Measurements from ENCODE around the gene LSAMP. TPM values are rescaled to one million over a fixed set of nuclear protein-coding genes. Genes with fewer than 3 reads are reported as not detected.

Gene LSAMP
- total and polyA plus RNA-seq, 2 donors (not counting 1 experiment from before 2014, with no cell fraction given): not detected

DNA sequence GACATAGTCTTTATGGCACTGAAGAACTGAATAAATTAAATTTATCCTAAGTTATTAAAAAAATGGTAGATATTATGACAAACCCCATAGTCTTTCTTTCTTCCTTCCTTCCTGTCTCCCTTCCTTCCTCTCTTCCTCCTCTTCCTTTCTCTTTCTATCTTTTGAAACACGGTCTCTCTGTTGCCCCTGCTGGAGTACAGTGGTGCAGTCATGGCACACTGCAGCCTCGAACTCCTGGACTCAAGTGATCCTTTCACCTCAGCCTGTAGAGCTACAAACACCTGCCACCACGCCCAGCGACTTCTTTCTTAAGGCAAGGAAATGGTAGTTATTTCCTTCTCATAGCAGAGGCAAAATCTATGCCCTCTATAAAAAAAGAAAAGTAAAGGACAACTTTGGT is 467.4 kb downstream of the LSAMP start:
- H3K27ac ChIP-seq (ENCODE audit: low read length in 2 of 2): no peak overlapping the region
- Mint-ChIP-seq H3K27me3 (no peaks in the 10 kb centered on the region), H3K27ac (no peak overlapping the region), H3K4me3 (no peak overlapping the region), H3K9me3 (ENCODE audit: insufficient read depth) (no peaks in the 10 kb centered on the region), H3K4me1 (peaks cover 2% of the 10 kb centered on the region)
- H3K4me2 ChIP-seq (replicated peaks; ENCODE audit: low read depth, low read length, poor library complexity, severe bottlenecking): no peak overlapping the region
- no peak for TF ChIP-seq CTCF (IDR thresholded peaks at IDR 0.05)
- CTCF ChIA-PET: no interaction called here
- H3K9me3 ChIP-seq (ENCODE audit: control extremely low read depth in 1 of 3, control insufficient read depth in 2 of 3, insufficient read depth in 1 of 3, low read length in 2 of 3): no peaks in the 10 kb centered on the region
- intact Hi-C loops (cut with micrococcal nuclease): no loop called here
- no peaks in the 10 kb centered on the region for H3K4me1 ChIP-seq (ENCODE audit: control insufficient read depth in 2 of 2, insufficient read depth in 2 of 2, low read length in 2 of 2)
- DNase-seq: no peak
- no peak for ATAC-seq (ENCODE audit: low read depth)
- H3K79me2 ChIP-seq (ENCODE audit: control insufficient read depth, insufficient read depth, low read length): no peaks in the 10 kb centered on the region
- no peaks in the 10 kb centered on the region for H4K20me1 ChIP-seq (ENCODE audit: control insufficient read depth, insufficient read depth, low read length, poor library complexity, severe bottlenecking)
- 67% methylated on average over 1 of the region's 4 CpGs for WGBS (ENCODE audit: insufficient coverage)
- no peaks in the 10 kb centered on the region for H3K27me3 ChIP-seq (replicated peaks in 1 of 4; ENCODE audit: control extremely low read depth in 1 of 4, control insufficient read depth in 3 of 4, insufficient read depth in 4 of 4, low read length in 3 of 4)
- H3K4me3 ChIP-seq (ENCODE audit: control extremely low read depth in 1 of 5, extremely low read depth in 1 of 5, insufficient read depth in 1 of 5, low read depth in 2 of 5, low read length in 4 of 5): no peak overlapping the region
- H2AFZ ChIP-seq (ENCODE audit: insufficient read depth, low read depth, low read length, poor library complexity, severe bottlenecking): no peak overlapping the region
- POLR2A ChIA-PET: no interaction called here
- no peak overlapping the region for H3K9ac ChIP-seq (ENCODE audit: low read length)
- H3K36me3 ChIP-seq (replicated peaks in 1 of 2; ENCODE audit: control extremely low read depth in 1 of 2, control insufficient read depth in 1 of 2, extremely low read depth in 1 of 2, insufficient read depth in 2 of 2, low read length in 1 of 2): no peaks in the 10 kb centered on the region

- POLR2A ChIA-PET: no interaction called here
- H3K4me3 ChIP-seq (ENCODE audit: control extremely low read depth in 1 of 5, extremely low read depth in 1 of 5, insufficient read depth in 1 of 5, low read depth in 2 of 5, low read length in 4 of 5): no peak overlapping the region
- H3K79me2 ChIP-seq (ENCODE audit: control insufficient read depth, insufficient read depth, low read length): no peaks in the 10 kb centered on the region
- Mint-ChIP-seq H3K4me3 (no peak overlapping the region), H3K27ac (no peak overlapping the region), H3K4me1 (no peaks in the 10 kb centered on the region), H3K9me3 (ENCODE audit: insufficient read depth) (no peaks in the 10 kb centered on the region), H3K27me3 (no peaks in the 10 kb centered on the region)
- CTCF ChIA-PET: no interaction called here
- H3K4me1 ChIP-seq (ENCODE audit: control insufficient read depth in 2 of 2, insufficient read depth in 2 of 2, low read length in 2 of 2): no peaks in the 10 kb centered on the region
- no peaks in the 10 kb centered on the region for H3K27me3 ChIP-seq (replicated peaks in 1 of 4; ENCODE audit: control extremely low read depth in 1 of 4, control insufficient read depth in 3 of 4, insufficient read depth in 4 of 4, low read length in 3 of 4)
- no peak overlapping the region for H3K27ac ChIP-seq (ENCODE audit: low read length in 2 of 2)
- TF ChIP-seq EZH2 (IDR thresholded peaks at IDR 0.05; ENCODE audit: borderline replicate concordance, insufficient read depth, low read depth, low read length, poor library complexity, severe bottlenecking) (no peak), CTCF (IDR thresholded peaks at IDR 0.05) (no peak)
- no peaks in the 10 kb centered on the region for H3K36me3 ChIP-seq (replicated peaks in 1 of 2; ENCODE audit: control extremely low read depth in 1 of 2, control insufficient read depth in 1 of 2, extremely low read depth in 1 of 2, insufficient read depth in 2 of 2, low read length in 1 of 2)
- H3K4me2 ChIP-seq (replicated peaks; ENCODE audit: low read depth, low read length, poor library complexity, severe bottlenecking): no peak overlapping the region
- no peak overlapping the region for H2AFZ ChIP-seq (ENCODE audit: insufficient read depth, low read depth, low read length, poor library complexity, severe bottlenecking)
- DNase-seq (no peak), ATAC-seq (ENCODE audit: low read depth) (no peak)
- intact Hi-C loops (cut with micrococcal nuclease): no loop called here
- H4K20me1 ChIP-seq (ENCODE audit: control insufficient read depth, insufficient read depth, low read length, poor library complexity, severe bottlenecking): no peaks in the 10 kb centered on the region
- H3K9me3 ChIP-seq (ENCODE audit: control extremely low read depth in 1 of 3, control insufficient read depth in 2 of 3, insufficient read depth in 1 of 3, low read length in 2 of 3): no peaks in the 10 kb centered on the region
- H3K9ac ChIP-seq (ENCODE audit: low read length): no peak overlapping the region
- 84% methylated on average over 1 of the region's 1 CpG for WGBS (ENCODE audit: insufficient coverage)
These were observed 469.5 kb downstream of the LSAMP start for GRCh38 chr3:115975796-115976195.
